ENCODE data around the gene SPOCK1. TPM values are rescaled to one million over a fixed set of nuclear protein-coding genes. Genes with fewer than 3 reads are reported as not detected.

SPOCK1 gene
- total RNA-seq, 1 experiment from 2014 or later = 0.27 TPM

- H3K4me2 ChIP-seq (ENCODE audit: low read length) = no peak overlapping the region
- DNase-seq (ENCODE audit: low read depth, low spot score) (no peak), ATAC-seq (no peak)
- no peak overlapping the region for H3K9ac ChIP-seq (ENCODE audit: low read length)
- H2AFZ ChIP-seq (ENCODE audit: low read depth, low read length, poor library complexity, severe bottlenecking) = no peak overlapping the region
- intact Hi-C loops (cut with micrococcal nuclease) = no loop called here
- no peaks in the 10 kb centered on the region for H4K20me1 ChIP-seq (ENCODE audit: insufficient read depth)
- no peaks in the 10 kb centered on the region for H3K9me2 ChIP-seq (ENCODE audit: insufficient read depth)
- BruUV-seq (replicated peaks) = no TSS peak
- H3K4me1 ChIP-seq (ENCODE audit: control insufficient read depth in 1 of 2, insufficient read depth in 2 of 2, low read length in 2 of 2) = no peaks in the 10 kb centered on the region
- ChIA-PET RAD21 (ENCODE audit: low non-redundant PET in 1 of 2, low total read pairs in 2 of 2, uncharacterized antibody in 2 of 2, unreplicated experiment in 2 of 2) (no interaction called here), CTCF (no interaction called here), POLR2A (no interaction called here)
- no peaks in the 10 kb centered on the region for H3K36me3 ChIP-seq (ENCODE audit: control insufficient read depth in 1 of 2, insufficient read depth in 2 of 2, low read length in 2 of 2)
- TF ChIP-seq TCF7L2 (IDR thresholded peaks at IDR 0.05; ENCODE audit: borderline replicate concordance, extremely low read depth, insufficient read depth, insufficient read length) = no peak
- TF ChIP-seq SP1 (IDR thresholded peaks at IDR 0.05; ENCODE audit: low read depth) = no peak
- TF ChIP-seq, protein P1, sequence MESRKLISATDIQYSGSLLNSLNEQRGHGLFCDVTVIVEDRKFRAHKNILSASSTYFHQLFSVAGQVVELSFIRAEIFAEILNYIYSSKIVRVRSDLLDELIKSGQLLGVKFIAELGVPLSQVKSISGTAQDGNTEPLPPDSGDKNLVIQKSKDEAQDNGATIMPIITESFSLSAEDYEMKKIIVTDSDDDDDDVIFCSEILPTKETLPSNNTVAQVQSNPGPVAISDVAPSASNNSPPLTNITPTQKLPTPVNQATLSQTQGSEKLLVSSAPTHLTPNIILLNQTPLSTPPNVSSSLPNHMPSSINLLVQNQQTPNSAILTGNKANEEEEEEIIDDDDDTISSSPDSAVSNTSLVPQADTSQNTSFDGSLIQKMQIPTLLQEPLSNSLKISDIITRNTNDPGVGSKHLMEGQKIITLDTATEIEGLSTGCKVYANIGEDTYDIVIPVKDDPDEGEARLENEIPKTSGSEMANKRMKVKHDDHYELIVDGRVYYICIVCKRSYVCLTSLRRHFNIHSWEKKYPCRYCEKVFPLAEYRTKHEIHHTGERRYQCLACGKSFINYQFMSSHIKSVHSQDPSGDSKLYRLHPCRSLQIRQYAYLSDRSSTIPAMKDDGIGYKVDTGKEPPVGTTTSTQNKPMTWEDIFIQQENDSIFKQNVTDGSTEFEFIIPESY (IDR thresholded peaks at IDR 0.05; ENCODE audit: extremely low read depth, insufficient replicate concordance, low read length) = no peak
- no peak for TF ChIP-seq REST (IDR thresholded peaks at IDR 0.05; ENCODE audit: low read depth)
- no peak for TF ChIP-seq ATF3 (IDR thresholded peaks at IDR 0.05)
- no peak for TF ChIP-seq EZH2phosphoT487 (IDR thresholded peaks at IDR 0.05; ENCODE audit: borderline replicate concordance)
- TF ChIP-seq CBX3 (IDR thresholded peaks at IDR 0.05; ENCODE audit: low read depth) = no peak
- TF ChIP-seq, protein P2, sequence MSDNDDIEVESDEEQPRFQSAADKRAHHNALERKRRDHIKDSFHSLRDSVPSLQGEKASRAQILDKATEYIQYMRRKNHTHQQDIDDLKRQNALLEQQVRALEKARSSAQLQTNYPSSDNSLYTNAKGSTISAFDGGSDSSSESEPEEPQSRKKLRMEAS (IDR thresholded peaks at IDR 0.05) = no peak
- TF ChIP-seq RAD21 (IDR thresholded peaks at IDR 0.05; ENCODE audit: low read depth) = no peak
- TF ChIP-seq JUND (IDR thresholded peaks at IDR 0.05) = no peak
- no peak for TF ChIP-seq FOSL1 (IDR thresholded peaks at IDR 0.05; ENCODE audit: low read depth)
- H3K9me3 ChIP-seq (ENCODE audit: control insufficient read depth in 1 of 2, insufficient read depth in 1 of 2, low read depth in 1 of 2, low read length in 2 of 2) = no peaks in the 10 kb centered on the region
- H3K79me2 ChIP-seq (ENCODE audit: insufficient read depth, low read length) = no peaks in the 10 kb centered on the region
- H3K27ac ChIP-seq (ENCODE audit: low read depth, low read length) = no peak overlapping the region
- peaks cover 56% of the 10 kb centered on the region for H3K27me3 ChIP-seq (ENCODE audit: insufficient read depth, low read length)
- no peak overlapping the region for H3K4me3 ChIP-seq (replicated peaks in 1 of 2; ENCODE audit: low read depth in 1 of 2, low read length in 2 of 2)
These were observed 386.0 kb downstream of the SPOCK1 start for GRCh38 chr5:137113161-137113560.

Data from HCT116 (cell line).